Activated T-helper 17 cell treated with anti-CD3 and anti-CD28 coated beads, Interleukin-2, amount 50 U/mL, for 72 hours (primary cell): ENCODE data around the gene TENM3. TPM values are rescaled to one million over a fixed set of nuclear protein-coding genes. Genes with fewer than 3 reads are reported as not detected.

Experiments
- ATAC-seq: fragments of 150-1000 bp; cut with Tn5 transposase; replicated peaks from 2 replicates; pipeline ENCODE4 v1.10.0; 2021; ENCODE audit warnings: mild to moderate bottlenecking, moderate library complexity
- H3K27ac Mint-ChIP-seq: one replicate; pipeline ENCODE4 v1.8.0; 2022; ENCODE audit warnings: mixed read lengths
- H3K27me3 Mint-ChIP-seq: one replicate; pipeline ENCODE4 v1.8.0; 2022; ENCODE audit warnings: mixed read lengths
- H3K36me3 Mint-ChIP-seq: one replicate; pipeline ENCODE4 v1.8.0; 2022; ENCODE audit warnings: low read depth, mild to moderate bottlenecking, mixed read lengths
- H3K4me1 Mint-ChIP-seq: one replicate; pipeline ENCODE4 v1.8.0; 2022; ENCODE audit warnings: mixed read lengths
- H3K4me3 Mint-ChIP-seq: one replicate; pipeline ENCODE4 v1.8.0; 2022; ENCODE audit warnings: mild to moderate bottlenecking, mixed read lengths
- H3K9me3 Mint-ChIP-seq: one replicate; pipeline ENCODE4 v1.8.0; 2022; ENCODE audit warnings: mixed read lengths
- total RNA-seq, 2 donors: library from RNA; stranded (reverse); gene quantifications; one replicate each; pipeline ENCODE4 v1.2.3, GENCODE V29; 2022

TENM3 gene
- total RNA-seq, 2 donors from 2014 or later: not detected

- no peak for ATAC-seq
- no peak overlapping the region for H3K4me3 Mint-ChIP-seq
- H3K9me3 Mint-ChIP-seq: no peaks in the 10 kb centered on the region
- H3K27ac Mint-ChIP-seq: no peak overlapping the region
- no peaks in the 10 kb centered on the region for H3K27me3 Mint-ChIP-seq
- no peaks in the 10 kb centered on the region for H3K36me3 Mint-ChIP-seq
- H3K4me1 Mint-ChIP-seq: no peaks in the 10 kb centered on the region
These were observed 293.1 kb downstream of the TENM3 start for GRCh38 chr4:182536221-182536811.

GRCh38 chr4:182537031-182537795 is 294.0 kb downstream of the TENM3 start:
- Mint-ChIP-seq H3K4me1 (no peaks in the 10 kb centered on the region), H3K36me3 (no peaks in the 10 kb centered on the region), H3K27ac (no peak overlapping the region), H3K4me3 (no peak overlapping the region), H3K9me3 (no peaks in the 10 kb centered on the region), H3K27me3 (no peaks in the 10 kb centered on the region)
- no peak for ATAC-seq

DNA sequence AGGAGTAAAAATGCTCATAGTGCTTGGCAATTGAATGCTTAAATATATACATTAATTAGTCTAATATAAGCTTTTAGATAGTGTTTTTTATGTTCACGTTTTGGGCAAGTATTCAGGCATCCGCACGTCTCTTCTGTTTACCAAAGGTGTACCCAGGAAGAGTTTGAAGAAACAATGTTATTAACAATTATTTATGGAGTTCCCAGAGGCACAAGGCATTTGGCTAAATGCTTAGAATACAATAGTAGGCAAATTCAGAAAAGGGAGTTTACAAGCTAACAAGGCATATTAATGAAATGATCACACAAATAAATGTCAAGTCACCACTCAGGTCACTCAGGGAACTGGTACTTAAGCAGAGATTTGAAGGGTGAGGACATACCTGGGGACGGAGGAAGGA is 294.8 kb downstream of the TENM3 start:
- Mint-ChIP-seq H3K9me3 (no peaks in the 10 kb centered on the region), H3K4me1 (no peaks in the 10 kb centered on the region), H3K36me3 (no peaks in the 10 kb centered on the region), H3K4me3 (no peak overlapping the region), H3K27me3 (peaks cover 3% of the 10 kb centered on the region), H3K27ac (no peak overlapping the region)
- ATAC-seq: no peak

DNA sequence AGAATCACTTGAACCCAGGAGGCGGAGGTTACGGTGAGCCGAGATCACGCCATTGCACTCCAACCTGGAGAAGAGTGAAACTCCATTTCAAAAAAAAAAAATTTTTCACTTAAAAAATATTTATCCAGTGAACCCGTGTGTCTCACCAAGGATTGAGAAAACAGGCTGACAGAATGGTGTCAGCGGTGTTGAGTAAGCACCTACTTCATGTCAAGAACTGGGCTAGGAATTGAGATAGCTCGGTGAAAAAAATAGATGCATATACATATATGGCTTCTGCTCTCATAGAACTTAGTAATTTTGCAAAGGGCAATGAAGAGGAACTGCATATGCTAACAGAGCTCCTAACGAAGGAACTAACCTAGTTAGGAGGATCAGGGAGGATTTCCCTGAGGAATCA is 297.3 kb downstream of the TENM3 start:
- Mint-ChIP-seq H3K4me1 (no peaks in the 10 kb centered on the region), H3K36me3 (no peaks in the 10 kb centered on the region), H3K9me3 (no peaks in the 10 kb centered on the region), H3K27me3 (peaks cover 8% of the 10 kb centered on the region), H3K27ac (no peak overlapping the region), H3K4me3 (no peak overlapping the region)
- no peak for ATAC-seq

DNA sequence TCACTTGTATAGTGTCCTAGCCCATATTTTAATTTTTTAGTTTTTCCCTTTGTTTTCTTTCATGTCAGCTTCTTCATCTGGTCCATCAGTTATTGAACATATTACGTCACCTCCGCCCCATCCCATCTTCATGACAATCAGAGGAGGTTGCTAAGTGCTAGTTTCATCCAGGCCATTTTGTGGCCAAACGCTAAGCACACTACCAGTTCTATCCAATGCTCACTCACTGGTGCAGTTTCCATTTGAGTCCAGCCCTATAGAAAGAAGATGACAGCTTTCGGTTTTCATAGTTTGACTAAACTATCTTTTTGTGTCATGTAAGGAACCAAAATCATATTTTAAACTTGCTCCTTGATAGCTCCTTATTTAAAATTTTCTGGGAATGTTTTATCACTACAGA is 304.2 kb downstream of the TENM3 start:
- no peaks in the 10 kb centered on the region for H3K9me3 Mint-ChIP-seq
- no peaks in the 10 kb centered on the region for H3K36me3 Mint-ChIP-seq
- H3K4me3 Mint-ChIP-seq: no peak overlapping the region
- no peak overlapping the region for H3K27ac Mint-ChIP-seq
- peaks cover 25% of the 10 kb centered on the region for H3K27me3 Mint-ChIP-seq
- ATAC-seq: peak; percentile 85
- H3K4me1 Mint-ChIP-seq: no peaks in the 10 kb centered on the region

- no peak for ATAC-seq
- Mint-ChIP-seq H3K4me3 (no peak overlapping the region), H3K36me3 (no peaks in the 10 kb centered on the region), H3K4me1 (no peaks in the 10 kb centered on the region), H3K27me3 (peaks cover 22% of the 10 kb centered on the region), H3K9me3 (no peaks in the 10 kb centered on the region), H3K27ac (no peak overlapping the region)
These were observed 305.0 kb downstream of the TENM3 start for GRCh38 chr4:182548156-182548555.

DNA sequence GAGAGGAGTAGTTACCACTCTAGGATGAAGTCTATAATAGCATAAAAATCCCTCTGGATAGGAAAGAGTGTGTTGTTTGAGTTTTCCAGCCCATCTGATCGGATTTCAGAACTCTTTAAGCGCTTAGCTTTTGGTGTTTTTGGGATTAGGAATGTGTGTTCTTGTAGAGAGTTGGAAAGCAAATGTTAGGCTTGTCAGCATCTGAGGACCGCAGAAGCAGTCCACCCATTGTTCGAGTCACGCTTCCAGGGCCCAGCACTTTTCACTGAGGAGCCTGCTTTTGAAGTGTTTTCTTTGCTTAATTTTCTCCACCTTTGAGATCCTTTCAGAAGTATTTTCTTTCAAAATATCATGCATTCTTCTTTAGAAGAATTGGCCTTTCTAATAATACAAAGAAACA is 306.2 kb downstream of the TENM3 start:
- Mint-ChIP-seq H3K4me1 (no peaks in the 10 kb centered on the region), H3K27me3 (peaks cover 31% of the 10 kb centered on the region), H3K36me3 (no peaks in the 10 kb centered on the region), H3K27ac (no peak overlapping the region), H3K4me3 (no peak overlapping the region), H3K9me3 (no peaks in the 10 kb centered on the region)
- ATAC-seq: no peak

- H3K27ac Mint-ChIP-seq: no peak overlapping the region
- H3K27me3 Mint-ChIP-seq: peaks cover 31% of the 10 kb centered on the region
- no peak for ATAC-seq
- no peaks in the 10 kb centered on the region for H3K36me3 Mint-ChIP-seq
- H3K4me3 Mint-ChIP-seq: no peak overlapping the region
- H3K9me3 Mint-ChIP-seq: no peaks in the 10 kb centered on the region
- no peaks in the 10 kb centered on the region for H3K4me1 Mint-ChIP-seq
These were observed 309.7 kb downstream of the TENM3 start for GRCh38 chr4:182552948-182553347.

GRCh38 chr4:182553653-182554052 is 310.5 kb downstream of the TENM3 start:
- Mint-ChIP-seq H3K4me1 (no peaks in the 10 kb centered on the region), H3K4me3 (no peak overlapping the region), H3K27ac (no peak overlapping the region), H3K9me3 (no peaks in the 10 kb centered on the region), H3K36me3 (no peaks in the 10 kb centered on the region), H3K27me3 (peaks cover 32% of the 10 kb centered on the region)
- ATAC-seq: no peak

DNA sequence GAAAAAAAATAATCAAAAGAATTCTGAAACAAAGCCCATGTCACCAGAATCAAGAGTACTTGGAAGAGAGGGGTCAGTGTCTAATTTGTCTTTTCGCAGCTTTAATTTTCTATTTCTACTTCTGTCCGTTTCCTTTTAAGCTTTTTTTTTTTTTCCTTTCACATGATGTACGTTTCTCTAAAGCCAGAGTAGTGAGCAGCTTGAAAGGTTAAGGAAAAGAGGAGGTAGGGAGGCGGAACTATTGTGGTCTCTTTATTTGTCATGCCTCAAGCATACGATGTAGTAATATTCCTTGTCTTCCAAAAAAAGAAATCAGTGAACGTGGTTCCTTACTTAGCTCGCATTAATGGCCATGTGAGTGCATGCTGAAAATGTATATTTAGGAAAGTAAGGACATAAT is 311.5 kb downstream of the TENM3 start:
- no peak overlapping the region for H3K4me3 Mint-ChIP-seq
- H3K27ac Mint-ChIP-seq: no peak overlapping the region
- no peaks in the 10 kb centered on the region for H3K36me3 Mint-ChIP-seq
- H3K4me1 Mint-ChIP-seq: no peaks in the 10 kb centered on the region
- ATAC-seq: no peak
- H3K9me3 Mint-ChIP-seq: no peaks in the 10 kb centered on the region
- H3K27me3 Mint-ChIP-seq: peaks cover 32% of the 10 kb centered on the region

GRCh38 chr4:182555997-182556418 is 312.8 kb downstream of the TENM3 start:
- no peak overlapping the region for H3K4me3 Mint-ChIP-seq

DNA sequence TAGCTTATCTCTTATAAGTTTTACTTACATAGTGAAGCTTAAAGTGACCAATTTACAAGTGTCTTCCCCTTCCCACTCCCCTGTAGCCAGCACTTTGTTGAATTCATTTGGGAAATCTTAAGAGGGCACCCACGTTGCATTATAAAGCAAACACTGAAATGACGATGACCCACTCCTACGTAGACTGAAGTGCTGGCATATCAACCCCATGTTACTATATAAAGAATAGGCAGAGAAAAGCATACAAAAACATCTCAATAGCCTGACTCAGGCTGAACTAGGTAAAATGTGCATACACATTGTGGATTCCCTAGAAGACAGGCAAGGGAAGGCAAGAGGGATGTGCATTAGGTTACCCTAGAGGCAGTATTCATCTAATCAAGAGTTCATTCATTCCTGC is 313.4 kb downstream of the TENM3 start:
- no peak overlapping the region for H3K27ac Mint-ChIP-seq
- no peak overlapping the region for H3K4me3 Mint-ChIP-seq
- no peak for ATAC-seq
- H3K36me3 Mint-ChIP-seq: no peaks in the 10 kb centered on the region
- H3K9me3 Mint-ChIP-seq: no peaks in the 10 kb centered on the region
- no peaks in the 10 kb centered on the region for H3K4me1 Mint-ChIP-seq
- peaks cover 37% of the 10 kb centered on the region for H3K27me3 Mint-ChIP-seq

More at GRCh38 chr4:182555997-182556418, 312.8 kb downstream of the TENM3 start:
- Mint-ChIP-seq H3K9me3 (no peaks in the 10 kb centered on the region), H3K27ac (no peak overlapping the region), H3K4me1 (no peaks in the 10 kb centered on the region), H3K36me3 (no peaks in the 10 kb centered on the region), H3K27me3 (peaks cover 37% of the 10 kb centered on the region)
- ATAC-seq: no peak

DNA sequence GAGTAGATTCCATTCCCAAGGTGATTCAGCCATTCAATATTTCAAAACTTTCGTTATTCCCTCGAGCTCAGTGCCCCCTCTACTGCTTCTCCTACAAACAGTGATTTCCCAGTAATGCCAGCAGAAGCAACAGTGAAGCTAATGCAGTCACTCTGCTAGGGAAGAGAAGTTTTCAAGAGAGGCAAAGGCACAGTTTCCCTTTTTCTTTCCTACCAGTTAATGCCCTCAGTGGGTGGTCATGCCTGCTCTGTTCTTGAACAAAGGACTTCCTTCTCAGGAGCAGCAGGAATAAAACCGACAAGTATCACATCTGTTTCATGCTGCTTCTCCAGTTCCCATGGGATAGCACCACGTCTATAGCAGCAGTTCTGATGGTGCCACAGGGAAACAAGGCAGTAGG is 317.2 kb downstream of the TENM3 start:
- H3K4me1 Mint-ChIP-seq: no peaks in the 10 kb centered on the region
- ATAC-seq: no peak
- H3K27me3 Mint-ChIP-seq: peaks cover 29% of the 10 kb centered on the region

GRCh38 chr4:182562350-182562749 is 319.1 kb downstream of the TENM3 start:
- Mint-ChIP-seq H3K27me3 (peaks cover 31% of the 10 kb centered on the region), H3K4me1 (no peaks in the 10 kb centered on the region), H3K36me3 (no peaks in the 10 kb centered on the region), H3K9me3 (no peaks in the 10 kb centered on the region), H3K27ac (no peak overlapping the region), H3K4me3 (no peak overlapping the region)
- ATAC-seq: no peak

More for the DNA sequence above, 317.2 kb downstream of the TENM3 start:
- Mint-ChIP-seq H3K27ac (no peak overlapping the region), H3K36me3 (no peaks in the 10 kb centered on the region), H3K9me3 (no peaks in the 10 kb centered on the region), H3K4me3 (no peak overlapping the region)

DNA sequence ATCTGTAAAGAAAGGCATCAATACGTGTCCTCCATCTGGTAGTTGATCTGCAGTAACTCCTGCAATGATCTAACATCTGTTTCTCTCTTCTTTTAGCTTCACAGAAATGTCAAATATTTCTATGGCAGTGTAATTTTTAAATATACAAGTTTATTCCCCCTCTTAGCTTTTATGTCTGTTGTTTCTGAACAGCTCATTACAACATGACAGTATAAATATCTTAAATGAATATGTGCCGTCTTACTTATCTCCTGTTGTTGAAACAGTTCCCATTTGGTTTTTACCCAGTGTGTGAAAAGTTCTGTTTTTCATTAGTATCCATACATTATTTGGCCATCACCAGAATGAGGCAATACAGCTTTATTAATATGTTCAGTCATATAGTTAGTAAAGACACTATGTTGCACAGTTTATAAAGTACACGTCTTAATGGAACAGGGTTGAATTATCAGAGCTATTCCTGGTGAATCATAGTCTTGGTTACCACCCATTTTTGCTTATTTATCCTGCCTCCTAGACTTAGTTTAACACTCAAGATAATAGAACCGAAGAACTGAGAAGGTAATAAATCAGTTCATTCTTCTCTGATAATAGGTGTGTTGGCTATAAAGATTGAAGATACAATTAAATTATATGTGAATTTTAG is 321.6 kb downstream of the TENM3 start:
- Mint-ChIP-seq H3K27me3 (peaks cover 35% of the 10 kb centered on the region), H3K36me3 (no peaks in the 10 kb centered on the region), H3K27ac (no peak overlapping the region), H3K4me1 (no peaks in the 10 kb centered on the region), H3K9me3 (no peaks in the 10 kb centered on the region), H3K4me3 (no peak overlapping the region)
- ATAC-seq: no peak
